Measurements from ENCODE around the gene GPR89A. TPM values are rescaled to one million over a fixed set of nuclear protein-coding genes. Genes with fewer than 3 reads are reported as not detected.

The GPR89A gene
- total and polyA plus RNA-seq, 2 experiments from 2014 or later: 13.3 to 24.3 TPM

GRCh38 chr1:145706086-145706664 is 98.4 kb downstream of the GPR89A start:
- no peaks in the 10 kb centered on the region for H3K27me3 ChIP-seq
- no peak overlapping the region for H3K27ac ChIP-seq
- no peak overlapping the region for H3K4me3 ChIP-seq
- TF ChIP-seq CTCF (IDR thresholded peaks at IDR 0.05; ENCODE audit: low read depth, low read length): no peak
- no peaks in the 10 kb centered on the region for H3K36me3 ChIP-seq
- DNase-seq (ENCODE audit: low read depth in 1 of 2, low spot score in 1 of 2): no peak
- H3K9me3 ChIP-seq (ENCODE audit: low read depth): no peaks in the 10 kb centered on the region
- no peaks in the 10 kb centered on the region for H3K4me1 ChIP-seq (ENCODE audit: low read depth)

- Histone ChIP-seq H3K4me1 (ENCODE audit: low read depth) (no peaks in the 10 kb centered on the region), H3K9me3 (ENCODE audit: low read depth) (no peaks in the 10 kb centered on the region), H3K27me3 (no peaks in the 10 kb centered on the region), H3K4me3 (no peak within 1 kb of the TSS), H3K27ac (no peak within 1 kb of the TSS), H3K36me3 (no peaks in the 10 kb centered on the region)
- no peak for DNase-seq (ENCODE audit: low read depth in 1 of 2, low spot score in 1 of 2)
- TF ChIP-seq CTCF (IDR thresholded peaks at IDR 0.05; ENCODE audit: low read depth, low read length): no peak
Measured at GRCh38 chr1:145707183-145707867, 99.5 kb downstream of the GPR89A start, which contains the start of gene PDZK1. TSS of gene PDZK1 (minus strand) at chr1:145707368. CDS start at chr1:145688021, 19,347 bp downstream.

GRCh38 chr1:145708063-145708462 is 100.3 kb downstream of the GPR89A start:
- Histone ChIP-seq H3K36me3 (no peaks in the 10 kb centered on the region), H3K27me3 (no peaks in the 10 kb centered on the region), H3K4me3 (no peak overlapping the region), H3K4me1 (ENCODE audit: low read depth) (no peaks in the 10 kb centered on the region), H3K9me3 (ENCODE audit: low read depth) (no peaks in the 10 kb centered on the region), H3K27ac (no peak overlapping the region)
- no peak for TF ChIP-seq CTCF (IDR thresholded peaks at IDR 0.05; ENCODE audit: low read depth, low read length)
- no peak for DNase-seq (ENCODE audit: low read depth in 1 of 2, low spot score in 1 of 2)

- Histone ChIP-seq H3K4me1 (ENCODE audit: low read depth) (no peaks in the 10 kb centered on the region), H3K4me3 (no peak overlapping the region), H3K27me3 (no peaks in the 10 kb centered on the region), H3K9me3 (ENCODE audit: low read depth) (no peaks in the 10 kb centered on the region), H3K36me3 (no peaks in the 10 kb centered on the region), H3K27ac (no peak overlapping the region)
- TF ChIP-seq CTCF (IDR thresholded peaks at IDR 0.05; ENCODE audit: low read depth, low read length): no peak
- no peak for DNase-seq (ENCODE audit: low read depth in 1 of 2, low spot score in 1 of 2)
Measured at GRCh38 chr1:145710291-145711027, 102.7 kb downstream of the GPR89A start.

GRCh38 chr1:145711213-145711651 is 103.4 kb downstream of the GPR89A start:
- no peaks in the 10 kb centered on the region for H3K27me3 ChIP-seq
- no peaks in the 10 kb centered on the region for H3K36me3 ChIP-seq
- DNase-seq (ENCODE audit: low read depth in 1 of 2, low spot score in 1 of 2): no peak
- TF ChIP-seq CTCF (IDR thresholded peaks at IDR 0.05; ENCODE audit: low read depth, low read length): no peak
- no peak overlapping the region for H3K4me3 ChIP-seq
- H3K9me3 ChIP-seq (ENCODE audit: low read depth): no peaks in the 10 kb centered on the region
- no peak overlapping the region for H3K27ac ChIP-seq
- no peaks in the 10 kb centered on the region for H3K4me1 ChIP-seq (ENCODE audit: low read depth)
